Stimulated activated CD8-positive, alpha-beta memory T cell treated with anti-CD3 and anti-CD28 coated beads, Interleukin-7, amount 100 ng/mL, for 1 hour (primary cell): ENCODE results near the gene PARM1.
"Not testable (repeated sequence)": the region's sequence is repeated elsewhere in the genome, so short reads cannot be mapped to it uniquely, and the experiment has no call there.

Source experiments
- DNase-seq, 2 donors: peaks; one replicate each; pipeline ENCODE4 v3.0.0-alpha.2; 2020; ENCODE audit warnings: low read depth in 2 of 2

The PARM1 gene

DNA sequence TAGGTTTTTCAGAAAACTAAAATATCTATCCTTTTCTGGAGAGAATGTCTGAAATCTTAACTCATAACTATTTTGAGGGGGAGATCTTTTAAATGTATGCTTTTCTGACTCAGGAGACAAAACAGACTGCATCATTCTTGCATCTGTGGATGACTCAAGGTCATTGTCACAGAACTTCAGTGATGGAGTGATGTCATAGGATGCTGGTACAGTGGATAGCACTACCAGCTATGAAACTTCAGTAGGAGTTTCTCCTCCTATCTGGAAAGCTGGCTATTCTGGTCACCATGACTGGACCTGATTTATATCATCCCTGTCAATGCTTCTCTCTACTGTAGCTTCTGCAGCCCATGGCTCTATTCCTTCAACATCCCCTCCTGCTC is 50.3 kb downstream of the PARM1 start:
- no peak for DNase-seq

DNA sequence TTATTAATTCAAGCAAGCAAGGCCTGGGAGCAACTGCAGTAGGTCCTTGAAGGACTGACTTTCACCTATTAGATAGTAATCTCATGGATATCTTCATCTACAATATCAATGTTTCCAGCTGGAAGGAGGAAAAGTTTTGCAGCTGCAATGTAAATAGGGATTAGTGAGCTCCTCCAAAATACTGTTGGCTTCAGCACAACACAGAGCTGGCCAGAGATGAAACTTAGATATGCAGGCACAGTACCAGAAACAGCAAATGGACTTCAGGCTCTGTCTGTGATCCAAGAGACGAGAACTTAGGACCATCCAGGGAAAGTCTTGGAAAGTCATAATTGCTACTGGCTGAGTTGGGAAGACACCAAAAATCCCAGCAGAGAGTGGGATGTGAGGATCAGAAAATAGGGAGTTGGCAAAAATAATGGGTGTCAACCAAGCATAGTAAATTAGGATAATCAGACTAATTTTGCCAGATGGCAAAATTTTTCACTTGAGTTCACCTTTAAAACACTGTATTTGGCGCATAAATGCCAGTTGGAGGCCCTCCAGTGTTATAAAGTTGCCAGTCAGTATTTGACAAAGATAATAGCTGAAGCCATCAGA is 57.5 kb downstream of the PARM1 start:
- no peak for DNase-seq

DNA sequence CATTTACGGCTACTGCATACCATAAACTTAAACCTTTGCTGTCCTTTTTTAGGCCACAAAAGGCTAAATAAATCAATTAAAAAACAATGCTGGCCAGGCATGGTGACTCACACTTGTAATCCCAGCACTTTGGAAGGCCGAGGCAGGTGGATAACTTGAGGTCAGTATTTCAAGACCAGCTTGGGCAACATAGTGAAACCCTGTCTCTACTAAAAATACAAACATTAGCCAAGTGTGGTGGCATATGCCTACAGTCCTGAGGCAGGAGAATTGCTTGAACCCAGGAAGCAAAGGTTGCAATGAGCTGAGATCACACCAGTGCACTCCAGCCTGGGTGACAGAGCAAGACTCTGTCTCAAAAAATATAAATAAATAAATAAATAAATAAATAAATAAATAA is 61.5 kb downstream of the PARM1 start:
- not testable (repeated sequence) for DNase-seq

DNA sequence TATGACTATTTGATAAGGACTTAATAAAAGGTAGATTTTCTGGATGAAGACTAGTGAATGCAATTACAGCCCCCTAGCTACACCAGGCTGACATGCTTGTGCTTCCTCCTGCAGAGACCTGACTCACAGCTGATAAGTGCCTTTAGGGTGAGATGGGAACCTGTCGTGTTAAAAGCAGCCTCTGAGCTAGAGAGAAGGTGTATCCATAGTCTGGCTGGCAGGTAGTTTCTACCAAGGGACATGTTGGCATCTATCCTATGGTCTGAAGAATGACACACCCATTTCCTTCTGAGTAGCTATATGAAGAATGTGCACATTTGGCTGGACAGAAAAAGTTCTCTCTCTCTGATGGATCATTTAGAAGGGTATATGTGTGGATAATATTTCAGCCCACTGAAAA is 64.1 kb downstream of the PARM1 start:
- DNase-seq = no peak

DNA sequence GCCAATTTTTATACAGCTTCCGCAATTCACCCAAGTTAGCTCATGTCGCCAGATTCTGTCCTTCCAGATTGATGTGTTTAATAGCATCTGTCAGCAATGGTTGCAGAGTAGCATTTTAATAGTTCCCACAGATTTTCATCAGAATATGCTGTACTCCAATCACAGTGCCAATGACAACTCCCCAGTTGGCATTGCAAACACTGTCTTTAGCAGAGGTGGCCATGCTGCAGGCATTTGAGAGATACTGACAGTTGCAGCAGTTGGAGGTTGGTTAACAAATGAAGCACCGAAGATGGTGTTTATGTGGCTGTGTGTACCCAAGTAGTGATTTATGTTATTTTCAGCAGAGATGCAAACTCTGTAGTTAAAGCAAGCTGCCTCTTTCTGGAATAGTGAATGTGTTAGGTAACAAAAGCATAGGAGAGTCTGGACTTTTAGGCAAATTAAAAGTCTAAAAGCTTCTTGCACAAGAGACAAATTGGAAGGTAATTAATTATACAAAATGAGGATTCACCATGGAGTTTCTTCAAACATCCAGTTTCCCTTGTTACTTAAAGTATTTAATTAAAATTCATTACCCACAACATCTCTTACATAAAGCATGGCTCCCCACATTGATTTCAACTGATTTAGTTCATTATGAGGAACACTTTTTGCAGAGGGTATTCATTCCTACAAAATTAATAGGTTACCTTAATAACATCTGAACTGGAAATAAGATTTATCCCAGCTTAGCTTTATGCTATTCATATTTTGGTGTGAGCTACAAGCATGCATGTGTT is 65.2 kb downstream of the PARM1 start:
- no peak for DNase-seq

DNA sequence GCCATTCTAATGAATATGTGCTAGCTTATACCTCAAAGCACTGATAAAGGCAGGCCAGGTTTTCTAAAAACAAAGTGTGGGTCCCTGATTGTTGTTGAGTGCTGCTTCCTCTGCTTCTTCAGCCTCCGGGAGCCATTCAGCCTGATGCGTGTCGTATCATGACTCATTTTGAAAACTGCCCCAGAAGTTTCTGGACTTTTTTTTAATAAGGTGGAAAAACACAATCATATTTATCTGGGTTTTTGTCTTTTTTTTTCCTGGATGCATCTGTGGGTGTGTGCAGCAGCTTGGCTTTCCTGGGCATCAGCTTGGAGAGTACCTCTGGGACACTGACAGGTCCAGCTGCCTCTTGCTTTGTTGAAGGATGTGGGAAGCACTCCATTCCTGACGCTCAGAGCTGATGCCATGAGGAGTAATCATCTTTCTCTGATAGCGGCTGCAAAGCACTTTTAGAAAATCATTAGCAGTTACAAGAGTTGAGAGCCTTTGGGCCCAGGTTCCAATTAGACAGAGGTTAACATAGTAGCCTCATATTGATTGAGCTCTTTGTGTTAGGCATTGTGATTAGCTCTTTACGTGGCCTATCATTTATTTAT is 66.9 kb downstream of the PARM1 start:
- no peak for DNase-seq

DNA sequence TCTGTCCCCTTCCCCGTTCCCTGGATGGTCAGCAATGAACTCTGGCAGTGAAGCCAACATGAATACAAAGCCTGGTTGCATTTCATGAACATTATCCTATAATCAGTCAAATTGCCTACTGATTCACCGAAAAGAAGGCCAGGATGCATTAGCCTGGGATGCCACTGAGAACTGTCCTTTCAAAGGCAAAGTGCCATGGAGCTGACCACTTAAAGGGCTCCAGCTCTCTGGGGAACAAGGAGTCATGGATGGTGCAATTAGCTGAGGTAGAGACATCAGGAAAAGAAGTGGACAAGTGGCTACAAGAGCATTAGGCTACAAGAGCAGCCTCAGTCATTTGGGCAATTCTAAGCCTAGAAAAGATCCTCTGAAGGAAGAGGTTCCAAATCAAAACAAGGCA is 69.0 kb downstream of the PARM1 start:
- no peak for DNase-seq

DNA sequence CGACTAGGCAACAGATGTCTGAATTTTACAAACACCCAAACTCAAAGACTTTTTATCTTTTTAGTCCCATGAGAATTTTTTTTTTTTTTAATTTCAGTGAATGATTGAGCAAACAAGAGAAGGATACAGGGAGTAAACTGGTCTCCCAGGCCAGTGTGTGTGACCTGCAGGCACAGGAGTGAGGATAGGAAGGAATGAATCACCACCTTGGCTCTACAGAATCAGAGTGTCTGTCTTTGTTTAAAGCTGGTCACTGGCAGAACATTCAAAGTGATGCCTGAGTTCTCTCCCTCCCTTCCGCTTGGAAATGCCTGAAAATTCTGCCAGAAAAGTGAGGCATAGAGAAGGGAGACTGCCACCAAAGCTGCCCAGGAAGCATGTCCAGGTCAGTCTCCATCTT is 69.5 kb downstream of the PARM1 start:
- DNase-seq = no peak

DNA sequence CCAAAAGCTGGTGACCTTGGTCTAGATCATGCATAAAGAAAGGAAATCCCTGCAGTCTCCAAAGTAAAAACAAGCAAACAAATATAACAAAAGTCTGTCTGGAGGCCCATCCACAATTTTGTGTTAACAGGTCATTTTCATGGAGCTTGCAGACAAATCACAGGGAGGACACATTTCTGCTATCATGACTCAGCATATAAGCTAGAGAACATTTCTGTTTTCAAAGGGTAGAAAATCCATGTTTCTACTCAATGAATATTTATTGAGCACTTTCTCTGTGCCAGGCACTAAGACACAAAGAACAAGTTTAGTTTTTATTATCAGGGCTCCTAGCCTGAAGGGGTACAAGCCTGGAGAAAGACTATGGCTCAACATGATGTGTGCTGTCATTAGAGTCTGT is 71.1 kb downstream of the PARM1 start:
- DNase-seq = no peak

DNA sequence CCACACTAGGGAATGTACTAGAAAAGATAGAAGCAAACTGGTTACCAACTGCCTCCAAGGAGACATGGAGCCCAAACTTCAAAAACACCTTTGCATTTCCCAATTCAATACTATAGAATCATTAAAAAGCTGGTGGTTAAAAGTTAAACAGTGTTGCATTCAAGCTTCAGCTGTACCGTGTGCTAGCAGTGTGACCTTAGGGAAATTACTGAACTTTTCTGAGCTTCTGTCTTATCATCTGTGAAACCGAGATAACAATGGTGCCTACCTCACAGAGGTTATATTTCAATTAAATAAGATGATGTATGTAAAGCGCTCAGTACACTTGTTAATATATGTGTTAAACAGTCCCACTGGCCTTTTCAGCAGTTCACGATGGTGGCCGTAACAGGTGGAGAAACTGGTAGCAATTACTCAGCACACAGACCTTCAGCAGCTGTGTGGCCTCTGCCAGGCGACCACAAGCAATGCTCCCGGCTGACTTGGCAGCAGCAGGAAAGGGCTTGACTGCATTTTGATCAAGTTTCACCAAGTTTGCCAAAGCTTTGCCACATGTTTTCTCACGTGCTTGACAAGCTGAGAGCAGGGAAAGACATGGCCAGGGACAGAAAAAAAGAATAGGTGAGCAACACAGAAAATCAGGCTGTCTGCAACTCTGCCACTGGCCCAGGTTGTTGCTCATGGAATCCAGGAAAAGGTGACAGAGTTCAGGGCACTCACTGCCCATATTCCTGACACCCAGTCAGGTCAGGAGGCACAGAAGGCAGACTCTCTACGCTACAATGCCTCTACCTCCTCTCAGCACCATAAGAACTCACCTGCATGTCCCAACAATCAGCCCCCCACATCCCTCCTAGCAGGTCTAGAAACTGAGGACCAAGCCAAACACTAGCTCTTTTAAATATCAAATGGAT is 72.1 kb downstream of the PARM1 start:
- DNase-seq = no peak

DNA sequence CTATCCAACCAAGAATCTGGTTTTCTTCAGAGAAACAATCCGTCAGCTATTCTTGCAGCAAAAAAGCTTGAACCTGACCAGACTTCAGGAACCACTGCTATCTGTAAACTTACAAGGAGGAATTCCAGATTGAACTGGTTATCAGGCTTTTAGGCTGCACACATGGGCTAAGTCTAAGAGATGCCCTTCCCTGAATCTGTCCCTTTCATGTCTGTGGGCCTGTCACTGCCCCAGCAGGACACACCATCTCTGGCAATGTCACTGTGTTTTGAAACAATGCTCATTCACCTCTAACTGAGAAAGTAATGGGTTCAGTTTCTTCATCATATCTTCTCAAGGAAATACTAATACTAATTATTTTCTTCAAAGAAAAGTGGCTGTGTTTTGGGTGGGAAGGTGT is 72.8 kb downstream of the PARM1 start:
- no peak for DNase-seq

DNA sequence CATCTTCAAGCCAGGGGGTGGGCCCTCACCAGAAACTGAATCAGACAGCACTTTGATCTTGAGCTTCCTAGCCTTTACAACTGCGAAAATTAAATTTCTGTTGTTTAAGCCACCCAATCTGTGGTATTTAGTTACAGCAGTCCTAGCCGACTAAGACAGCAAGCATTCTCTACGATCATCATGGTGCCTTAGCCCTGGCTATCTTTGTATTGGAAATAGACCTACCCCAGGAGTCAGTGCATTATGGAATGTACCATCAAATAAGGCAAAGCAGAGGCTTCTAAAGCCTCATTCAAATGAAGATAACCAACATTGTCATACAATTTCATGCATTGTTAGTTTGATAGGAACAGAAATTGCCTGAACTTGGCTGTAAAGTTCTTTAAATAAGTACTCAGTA is 75.0 kb downstream of the PARM1 start:
- no peak for DNase-seq

DNA sequence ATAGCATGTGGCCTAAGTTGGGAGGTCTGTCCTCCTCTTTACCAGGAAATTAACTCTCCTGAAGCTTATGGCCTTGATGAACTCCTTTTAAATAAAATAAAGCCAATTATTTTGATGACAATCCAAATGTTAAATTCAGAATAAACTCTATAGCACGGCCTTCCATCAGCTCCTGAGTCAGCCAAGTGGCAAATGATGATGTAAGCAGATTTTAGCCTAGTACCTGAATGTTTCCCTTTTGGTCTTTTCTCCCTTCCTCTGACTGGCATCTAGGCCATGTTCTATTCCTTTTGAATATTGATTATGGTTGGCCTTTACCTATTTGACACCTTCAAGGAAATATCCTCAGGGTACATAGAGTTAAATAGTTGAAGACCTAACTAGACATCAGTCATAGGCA is 76.2 kb downstream of the PARM1 start:
- no peak for DNase-seq

DNA sequence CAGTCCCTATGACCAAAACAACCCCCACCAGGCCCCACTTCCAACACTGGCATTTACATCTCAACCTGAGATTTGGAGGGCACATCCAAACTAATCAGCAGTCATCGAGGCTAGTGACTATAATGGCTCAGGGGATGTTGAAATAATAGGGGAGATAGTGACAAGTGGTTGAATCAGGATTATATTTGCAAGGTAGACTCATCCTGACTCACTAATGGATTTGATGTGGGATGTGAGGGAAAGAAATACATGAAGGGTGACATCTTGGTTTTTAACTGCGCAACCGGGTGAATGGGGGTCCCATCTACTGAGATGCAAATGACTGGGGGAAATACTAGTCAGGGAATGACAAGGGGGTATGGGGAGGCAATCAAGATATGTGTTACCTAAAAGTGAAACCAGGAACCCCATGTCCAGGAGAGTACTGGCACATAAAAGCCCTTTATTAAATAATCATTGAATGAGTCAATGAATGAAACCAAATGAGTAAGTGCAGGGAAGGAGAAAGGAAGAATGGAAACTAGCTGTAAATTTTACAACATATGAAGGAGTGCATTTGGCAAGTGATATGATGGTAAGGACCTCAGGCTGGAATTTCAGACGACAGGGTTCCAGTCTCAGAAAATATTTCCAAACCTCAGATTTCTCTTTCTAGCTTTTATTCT is 78.3 kb downstream of the PARM1 start:
- no peak for DNase-seq

DNA sequence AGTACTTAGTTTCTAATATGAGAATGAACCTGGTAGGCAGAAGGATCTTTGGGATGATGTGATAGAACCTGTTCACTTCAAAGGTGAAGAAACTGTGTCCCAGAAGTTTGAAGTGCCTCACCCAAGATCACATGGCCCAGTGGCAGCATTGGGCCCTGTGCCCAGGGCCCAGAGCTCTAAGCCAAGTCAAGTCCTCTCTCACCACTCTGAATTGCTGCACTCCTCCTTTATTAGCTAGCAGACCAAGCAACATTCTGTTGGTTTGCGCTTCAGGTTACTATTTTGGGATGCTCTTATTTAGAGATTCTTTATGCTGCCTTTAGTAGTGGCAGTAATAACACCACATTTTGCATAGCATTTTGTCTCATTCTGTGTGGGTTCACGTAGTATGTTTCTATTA is 82.7 kb downstream of the PARM1 start:
- no peak for DNase-seq

DNA sequence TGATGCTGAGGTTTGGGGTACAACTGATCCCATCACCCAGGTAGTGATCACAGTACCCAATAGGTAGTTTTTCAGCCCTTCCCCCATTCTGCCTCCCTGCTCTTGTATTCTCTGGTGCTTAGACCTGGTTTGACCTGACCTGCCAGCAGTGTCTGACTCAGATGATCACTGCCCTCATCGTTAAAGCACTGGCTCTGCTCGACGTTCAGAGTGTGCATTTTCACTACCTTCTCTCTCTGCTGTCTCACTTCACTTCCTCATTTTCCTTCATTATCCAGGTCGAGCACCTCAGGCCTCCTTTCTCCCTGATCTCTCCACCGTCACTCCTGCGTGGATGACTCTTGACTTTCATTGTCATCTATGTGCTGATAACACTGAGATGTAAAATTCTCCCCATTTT is 83.6 kb downstream of the PARM1 start:
- no peak for DNase-seq

DNA sequence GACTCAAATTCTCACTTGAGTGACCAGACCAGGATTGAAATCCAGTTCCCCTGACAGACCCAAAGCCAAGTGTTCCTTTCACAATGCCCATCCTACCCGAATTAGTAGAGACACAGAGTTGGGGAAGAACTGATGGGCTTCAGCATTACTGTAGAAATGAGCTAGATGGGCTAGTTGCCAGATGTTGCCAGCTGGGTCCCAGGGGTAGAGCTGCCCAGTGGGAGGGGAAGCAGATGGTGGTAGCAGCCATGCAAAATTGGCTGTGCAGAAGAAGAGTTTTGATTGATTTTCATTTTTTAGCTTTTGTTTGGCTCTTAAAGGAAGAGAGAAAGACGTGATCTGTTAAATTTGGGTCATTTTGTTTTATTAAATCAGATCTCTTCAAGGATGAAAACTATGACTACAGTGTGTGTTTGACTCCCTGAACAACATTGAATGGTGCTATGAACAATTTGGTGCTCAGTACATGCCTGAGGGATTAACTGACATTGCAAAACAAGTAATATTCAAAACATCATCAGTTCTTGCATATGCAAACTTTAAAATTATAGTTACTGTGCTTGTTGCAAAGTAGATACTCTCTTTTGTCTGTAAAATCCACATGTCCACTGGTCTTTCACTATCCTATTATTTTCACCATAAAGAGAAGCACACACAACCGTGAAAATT is 86.0 kb downstream of the PARM1 start:
- no peak for DNase-seq

DNA sequence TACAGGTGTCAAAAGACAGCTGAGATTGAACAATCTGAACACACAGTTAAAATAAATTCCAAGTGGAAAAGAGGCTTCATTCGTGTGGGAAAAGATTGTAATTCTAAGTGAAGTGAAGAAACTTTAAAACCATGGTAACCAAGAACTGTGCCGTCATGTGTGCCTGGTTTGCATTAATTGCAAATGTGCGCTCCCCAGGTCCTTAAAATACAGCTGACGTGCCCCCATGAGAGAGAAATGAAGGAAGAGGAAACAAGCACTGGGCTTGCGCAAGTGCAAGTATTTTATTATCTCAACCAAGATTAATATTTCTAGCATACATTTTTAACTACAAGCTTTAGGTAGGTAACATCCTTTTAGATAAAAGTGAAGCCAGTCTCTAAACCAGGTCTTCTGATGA is 92.5 kb downstream of the PARM1 start:
- DNase-seq = no peak

DNA sequence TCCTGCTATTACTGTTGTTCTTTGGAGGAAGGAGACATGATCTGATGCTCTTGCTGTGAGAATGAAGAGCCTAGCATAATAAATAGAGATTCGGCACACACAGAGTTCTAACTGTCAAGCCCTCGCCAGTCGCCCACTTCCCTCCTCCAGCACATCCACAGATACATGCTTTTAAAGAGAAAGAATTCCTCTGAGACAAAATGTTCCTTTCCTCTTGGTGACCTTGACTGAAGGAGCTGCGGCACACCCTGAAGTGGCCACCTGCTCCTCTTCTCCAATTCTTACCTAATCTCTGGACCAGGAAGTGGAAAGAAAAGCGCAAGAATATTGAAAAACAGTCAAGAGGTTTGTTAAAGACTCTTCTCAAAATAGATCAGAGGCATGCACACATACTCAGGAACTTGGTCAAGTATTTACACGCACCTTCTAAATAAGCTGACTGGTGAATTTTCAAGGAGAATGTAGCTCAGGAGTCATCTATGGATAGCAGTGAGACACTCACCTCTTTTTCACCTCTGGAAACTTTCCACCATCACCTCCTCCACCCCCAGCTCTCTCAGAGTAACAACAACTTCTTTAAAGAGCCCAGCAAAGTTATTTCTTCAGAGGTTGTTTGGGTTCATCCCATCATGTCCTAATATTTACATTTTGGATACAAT is 95.4 kb downstream of the PARM1 start:
- DNase-seq = no peak

DNA sequence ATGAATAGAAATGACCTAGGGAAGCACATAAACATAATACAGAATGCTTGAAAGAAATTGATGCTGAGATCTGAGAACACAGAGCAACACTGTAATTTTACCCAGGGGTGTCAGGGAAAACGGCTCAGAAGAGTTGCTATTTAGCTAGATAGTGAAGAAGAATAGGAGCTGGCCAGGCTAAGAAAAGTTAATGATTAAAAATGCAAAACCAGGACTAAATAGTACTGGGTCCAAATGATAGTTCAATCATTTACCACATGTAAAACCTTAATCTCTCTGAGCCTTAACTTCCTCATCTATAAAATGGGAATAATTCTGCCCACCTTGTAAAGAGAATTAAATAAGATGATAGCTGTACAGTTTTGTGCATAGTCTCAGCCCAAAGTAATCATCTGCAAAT is 97.1 kb downstream of the PARM1 start:
- no peak for DNase-seq
